Trophoblast cell (in vitro differentiated cells and primary cell): ENCODE data around the gene REP15.
"Not testable (repeated sequence)": the region's sequence is repeated elsewhere in the genome, so short reads cannot be mapped to it uniquely, and the experiment has no call there.

ENCODE experiments used
- DNase-seq, 2 donors: peaks; one replicate each; pipeline ENCODE4 v3.0.0-alpha.2; 2016
- H2AFZ ChIP-seq: 2 replicates; pipeline ENCODE4 v1.6.1; 2013; ENCODE audit warnings: low read length, moderate library complexity, mild to moderate bottlenecking; ENCODE audit not compliant: insufficient read depth, poor library complexity
- H2AK5ac ChIP-seq: 2 replicates; pipeline ENCODE4 v1.6.1; 2013; ENCODE audit warnings: mild to moderate bottlenecking, low read length
- H2BK120ac ChIP-seq: 2 replicates; pipeline ENCODE4 v1.6.1; 2013; ENCODE audit warnings: low read length, mild to moderate bottlenecking, moderate library complexity; ENCODE audit not compliant: insufficient read depth, poor library complexity
- H2BK12ac ChIP-seq: 2 replicates; pipeline ENCODE4 v1.6.1; 2013; ENCODE audit warnings: mild to moderate bottlenecking, low read length, moderate library complexity
- H2BK5ac ChIP-seq: 2 replicates; pipeline ENCODE4 v1.6.1; 2013; ENCODE audit warnings: low read length, low read depth, moderate library complexity, mild to moderate bottlenecking; ENCODE audit not compliant: poor library complexity
- H3K14ac ChIP-seq: 2 replicates; pipeline ENCODE4 v1.6.1; 2013; ENCODE audit warnings: mild to moderate bottlenecking, low read length
- H3K18ac ChIP-seq: 2 replicates; pipeline ENCODE4 v1.6.1; 2013; ENCODE audit warnings: mild to moderate bottlenecking, low read length
- H3K23ac ChIP-seq: 2 replicates; pipeline ENCODE4 v1.6.1; 2013; ENCODE audit warnings: low read length
- H3K27ac ChIP-seq: 2 replicates; pipeline ENCODE4 v1.5.1; 2013; ENCODE audit warnings: low read depth, mild to moderate bottlenecking, inconsistent platforms, low read length, moderate library complexity
- H3K27me3 ChIP-seq: 2 replicates; pipeline ENCODE4 v1.6.1; 2013; ENCODE audit warnings: inconsistent platforms, mild to moderate bottlenecking, low read length, moderate library complexity; ENCODE audit not compliant: insufficient read depth
- H3K36me3 ChIP-seq, 2 experiments: 1 replicate in 1 of 2; 2 replicates in 1 of 2; pipeline ENCODE4 v1.6.1; 2013; ENCODE audit warnings: low read length in 2 of 2, mild to moderate bottlenecking in 2 of 2, moderate library complexity in 1 of 2; ENCODE audit not compliant: insufficient read depth in 2 of 2, control insufficient read depth in 1 of 2
- H3K4ac ChIP-seq: 2 replicates; pipeline ENCODE4 v1.6.1; 2013; ENCODE audit warnings: low read depth, mild to moderate bottlenecking, low read length, moderate library complexity
- H3K4me1 ChIP-seq, 2 experiments: 1 replicate in 1 of 2; 2 replicates in 1 of 2; pipeline ENCODE4 v1.6.1; 2013; ENCODE audit warnings: low read length in 2 of 2, mild to moderate bottlenecking in 2 of 2, moderate library complexity in 1 of 2; ENCODE audit not compliant: insufficient read depth in 2 of 2, control insufficient read depth in 1 of 2
- H3K4me2 ChIP-seq: 2 replicates; pipeline ENCODE4 v1.6.1; 2013; ENCODE audit warnings: inconsistent platforms, mild to moderate bottlenecking, low read length, moderate library complexity
- H3K4me3 ChIP-seq: 2 replicates; pipeline ENCODE4 v1.5.1; 2013; ENCODE audit warnings: mild to moderate bottlenecking, low read depth, low read length, inconsistent platforms
- H3K79me1 ChIP-seq: one replicate; pipeline ENCODE4 v1.6.1; 2013; ENCODE audit warnings: low read length
- H3K79me2 ChIP-seq: 2 replicates; pipeline ENCODE4 v1.6.1; 2013; ENCODE audit warnings: low read length, mild to moderate bottlenecking; ENCODE audit not compliant: control insufficient read depth, insufficient read depth, poor library complexity
- H3K9ac ChIP-seq: 2 replicates; pipeline ENCODE4 v1.6.1; 2013; ENCODE audit warnings: mild to moderate bottlenecking, low read length
- H3K9me3 ChIP-seq: 2 replicates; pipeline ENCODE4 v1.6.1; 2013; ENCODE audit warnings: low read depth, mild to moderate bottlenecking, control low read depth, inconsistent platforms, low read length; ENCODE audit not compliant: insufficient read depth
- H4K12ac ChIP-seq: 2 replicates; pipeline ENCODE4 v1.6.1; 2013; ENCODE audit warnings: low read depth, mild to moderate bottlenecking, low read length, moderate library complexity
- H4K8ac ChIP-seq: 2 replicates; pipeline ENCODE4 v1.6.1; 2013; ENCODE audit warnings: low read depth, mild to moderate bottlenecking, low read length, moderate library complexity
- H4K91ac ChIP-seq: one replicate; pipeline ENCODE4 v1.6.1; 2013; ENCODE audit warnings: low read depth, mild to moderate bottlenecking, low read length, moderate library complexity
- WGBS: extraction: QIAGEN DNeasy Blood & Tissue Kit; methylation state at CpG from one replicate; pipeline ENCODE4 v1.1.7; 2013; ENCODE audit warnings: missing lambda C conversion rate; ENCODE audit not compliant: insufficient read length, insufficient coverage; ENCODE audit errors: extremely low coverage; 5-methylcytosine and 5-hydroxymethylcytosine counted together

REP15 gene

GRCh38 chr12:27734321-27734720 lies 38.1 kb downstream of the REP15 start:
- not testable (repeated sequence) for H3K4ac ChIP-seq, H2AK5ac ChIP-seq, H3K4me1 ChIP-seq, H3K14ac ChIP-seq, H2AFZ ChIP-seq, H4K12ac ChIP-seq, H3K23ac ChIP-seq, H3K4me3 ChIP-seq, H2BK120ac ChIP-seq, H3K27ac ChIP-seq, H3K79me2 ChIP-seq, H3K9ac ChIP-seq, H3K18ac ChIP-seq, H3K9me3 ChIP-seq, H4K8ac ChIP-seq, H4K91ac ChIP-seq, H3K4me2 ChIP-seq, H2BK5ac ChIP-seq, H3K79me1 ChIP-seq, H3K27me3 ChIP-seq, H2BK12ac ChIP-seq
- peak; percentile 58 to 69 for DNase-seq
- H3K36me3 ChIP-seq: peaks cover 9 to 10% of the 10 kb centered on the region in 2 experiments
- WGBS: no CpG with 5 or more reads among the region's 9 CpGs

GRCh38 chr12:27743601-27744000 lies 47.4 kb downstream of the REP15 start:
- no peak overlapping the region for H2AFZ ChIP-seq
- no peak overlapping the region for H3K4me2 ChIP-seq
- no peaks in the 10 kb centered on the region for H3K27me3 ChIP-seq
- no peak overlapping the region for H4K91ac ChIP-seq
- H2AK5ac ChIP-seq: no peak overlapping the region
- H3K79me2 ChIP-seq: no peaks in the 10 kb centered on the region
- H3K4me3 ChIP-seq: no peak overlapping the region
- no peak overlapping the region for H2BK12ac ChIP-seq
- H3K9me3 ChIP-seq: no peaks in the 10 kb centered on the region
- no peak overlapping the region for H3K27ac ChIP-seq
- no peak overlapping the region for H4K8ac ChIP-seq
- DNase-seq: peak; percentile 79 to 88
- H4K12ac ChIP-seq: no peak overlapping the region
- H2BK5ac ChIP-seq: no peak overlapping the region
- H3K4me1 ChIP-seq: no peaks in the 10 kb centered on the region
- H3K14ac ChIP-seq: no peak overlapping the region
- no peak overlapping the region for H3K9ac ChIP-seq
- WGBS: no CpG with 5 or more reads among the region's 5 CpGs
- no peak overlapping the region for H3K18ac ChIP-seq
- no peak overlapping the region for H3K4ac ChIP-seq
- H2BK120ac ChIP-seq: no peak overlapping the region
- no peaks in the 10 kb centered on the region for H3K79me1 ChIP-seq
- no peak overlapping the region for H3K23ac ChIP-seq
- H3K36me3 ChIP-seq: peaks cover 2 to 12% of the 10 kb centered on the region in 2 experiments

- not testable (repeated sequence) for H3K79me2 ChIP-seq
Observed at GRCh38 chr12:27745734-27746133, 49.5 kb downstream of the REP15 start.

More at GRCh38 chr12:27745734-27746133, 49.5 kb downstream of the REP15 start:
- H3K4me2 ChIP-seq, H3K9me3 ChIP-seq, H2AK5ac ChIP-seq, H3K36me3 ChIP-seq, H4K91ac ChIP-seq, H3K79me1 ChIP-seq, H3K9ac ChIP-seq, H2BK120ac ChIP-seq, H3K27ac ChIP-seq, H3K27me3 ChIP-seq, H3K4me3 ChIP-seq, H3K4me1 ChIP-seq, H3K23ac ChIP-seq, H2BK5ac ChIP-seq, H2AFZ ChIP-seq, H3K14ac ChIP-seq, H2BK12ac ChIP-seq, H3K18ac ChIP-seq, H4K12ac ChIP-seq, DNase-seq, H3K4ac ChIP-seq, H4K8ac ChIP-seq: not testable (repeated sequence)
- WGBS: no CpG with 5 or more reads among the region's 1 CpG
